ENCODE results near the gene MYT1.

- TF ChIP-seq TAF1 (IDR thresholded peaks at IDR 0.05; ENCODE audit: low read depth, low read length) (no peak), POLR2A (IDR thresholded peaks at IDR 0.05; ENCODE audit: low read depth, low read length) (no peak), POLR2AphosphoS5 (IDR thresholded peaks at IDR 0.05; ENCODE audit: low read depth, low read length) (no peak), SPI1 (IDR thresholded peaks at IDR 0.05; ENCODE audit: low read depth, low read length) (no peak), POU2F2 (IDR thresholded peaks at IDR 0.05; ENCODE audit: low read depth, low read length) (no peak), PAX5 (IDR thresholded peaks at IDR 0.05; ENCODE audit: insufficient read depth, low read length, severe bottlenecking) (no peak)
Observed at GRCh38 chr20:64209148-64209547, 44.9 kb downstream of the MYT1 start.
